CD4-positive, alpha-beta T cell treated with Interferon alpha-2 for 1 hour (primary cell): ENCODE measurements around the gene GOLGA6C.
"Not testable (repeated sequence)": the region's sequence is repeated elsewhere in the genome, so short reads cannot be mapped to it uniquely, and the experiment has no call there.

Experiments
- DNase-seq, 2 donors: peaks; one replicate each; pipeline ENCODE4 v3.0.0-alpha.2; 2020 to 2022

The GOLGA6C gene

DNA sequence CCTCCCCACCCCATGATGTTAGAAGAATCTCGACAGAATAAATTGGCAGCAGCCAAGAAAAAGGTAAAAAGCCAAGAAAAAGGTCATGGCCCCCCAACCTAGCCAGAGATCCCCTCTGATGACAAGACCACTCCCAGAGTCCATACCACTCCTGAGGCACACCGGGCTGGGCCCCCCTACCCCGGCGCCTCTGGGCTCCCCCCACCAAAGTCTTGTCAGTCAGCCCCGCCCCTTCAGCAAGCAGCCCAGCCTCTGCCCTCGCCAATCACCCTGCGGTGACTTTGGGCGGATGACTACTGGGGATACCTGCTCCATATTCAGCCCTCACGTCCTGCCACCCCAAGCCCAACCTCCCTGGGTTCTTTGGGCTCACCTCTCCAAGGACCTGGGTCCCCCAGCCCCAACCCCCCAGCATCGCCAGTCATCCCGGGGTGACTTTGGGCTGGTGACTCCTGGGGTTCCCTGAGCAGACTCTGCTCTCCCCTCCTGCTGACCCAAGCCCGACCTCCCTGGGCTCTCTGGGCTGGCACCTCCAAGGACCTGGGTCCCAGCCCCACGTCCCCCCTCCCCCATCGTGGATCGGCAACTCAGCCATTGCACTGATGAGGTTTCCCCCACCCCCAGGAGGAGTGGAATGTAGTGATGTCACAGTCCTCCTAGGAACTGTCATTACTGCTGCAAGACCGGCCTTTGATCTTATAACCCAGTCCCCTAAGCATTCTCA lies 648 bp downstream of the GOLGA6C start:
- not testable (repeated sequence) for DNase-seq

- not testable (repeated sequence) for DNase-seq
Observed at GRCh38 chr15:75259873-75260272, 1.7 kb downstream of the GOLGA6C start.

- not testable (repeated sequence) for DNase-seq
Observed at GRCh38 chr15:75273751-75274359, 15.7 kb downstream of the GOLGA6C start.

GRCh38 chr15:75274509-75275107 lies 16.5 kb downstream of the GOLGA6C start:
- peak; percentile 58 to 62 for DNase-seq

- not testable (repeated sequence) for DNase-seq
Observed at GRCh38 chr15:75275617-75276016, 17.5 kb downstream of the GOLGA6C start.

GRCh38 chr15:75278497-75278896 lies 20.4 kb downstream of the GOLGA6C start:
- DNase-seq: not testable (repeated sequence)

DNA sequence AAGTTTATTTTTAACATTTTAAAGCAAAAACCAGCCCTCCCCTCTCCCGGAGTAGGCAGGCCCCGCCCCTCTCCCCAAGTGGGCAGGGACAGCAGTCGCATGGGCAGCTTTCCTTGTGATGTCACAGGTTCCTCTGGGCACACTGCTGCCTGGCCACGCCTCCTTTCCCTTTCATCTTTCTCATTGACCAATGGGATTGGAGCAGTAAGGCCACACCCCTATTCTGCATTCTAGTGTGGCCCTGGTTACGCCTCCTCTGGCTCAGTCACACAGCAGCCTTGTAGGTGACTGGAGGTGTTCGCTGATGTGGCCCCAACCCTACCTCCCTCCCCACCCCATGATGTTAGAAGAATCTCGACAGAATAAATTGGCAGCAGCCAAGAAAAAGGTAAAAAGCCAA lies 24.4 kb downstream of the GOLGA6C start, which contains the start of gene GOLGA6D:
TSS of gene GOLGA6D (plus strand) at position 264 of the 400 bp plus-strand sequence. CDS start at position 305, 41 bp downstream.
- not testable (repeated sequence) for DNase-seq

GRCh38 chr15:75284152-75284551 lies 26.0 kb downstream of the GOLGA6C start:
- not testable (repeated sequence) for DNase-seq

DNA sequence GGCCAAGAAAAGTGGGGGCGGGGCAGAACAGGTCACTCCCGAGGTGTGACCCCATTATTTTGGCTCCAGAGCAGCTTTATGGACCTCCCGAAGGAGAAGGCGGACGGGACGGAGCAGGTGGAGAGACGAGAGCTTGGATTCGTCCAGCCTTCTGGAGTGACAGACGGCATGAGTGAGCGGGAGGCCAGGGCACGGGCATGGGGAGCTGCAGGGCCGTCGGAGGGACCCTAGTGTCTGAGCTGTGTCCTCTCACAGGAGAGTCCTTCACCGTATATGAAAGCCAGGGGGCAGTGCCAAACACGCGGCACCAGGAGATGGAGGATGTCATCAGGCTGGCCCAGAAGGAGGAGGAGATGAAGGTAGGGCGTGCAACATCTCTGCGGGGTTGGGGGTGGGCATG lies 35.5 kb downstream of the GOLGA6C start:
- DNase-seq: not testable (repeated sequence)

DNA sequence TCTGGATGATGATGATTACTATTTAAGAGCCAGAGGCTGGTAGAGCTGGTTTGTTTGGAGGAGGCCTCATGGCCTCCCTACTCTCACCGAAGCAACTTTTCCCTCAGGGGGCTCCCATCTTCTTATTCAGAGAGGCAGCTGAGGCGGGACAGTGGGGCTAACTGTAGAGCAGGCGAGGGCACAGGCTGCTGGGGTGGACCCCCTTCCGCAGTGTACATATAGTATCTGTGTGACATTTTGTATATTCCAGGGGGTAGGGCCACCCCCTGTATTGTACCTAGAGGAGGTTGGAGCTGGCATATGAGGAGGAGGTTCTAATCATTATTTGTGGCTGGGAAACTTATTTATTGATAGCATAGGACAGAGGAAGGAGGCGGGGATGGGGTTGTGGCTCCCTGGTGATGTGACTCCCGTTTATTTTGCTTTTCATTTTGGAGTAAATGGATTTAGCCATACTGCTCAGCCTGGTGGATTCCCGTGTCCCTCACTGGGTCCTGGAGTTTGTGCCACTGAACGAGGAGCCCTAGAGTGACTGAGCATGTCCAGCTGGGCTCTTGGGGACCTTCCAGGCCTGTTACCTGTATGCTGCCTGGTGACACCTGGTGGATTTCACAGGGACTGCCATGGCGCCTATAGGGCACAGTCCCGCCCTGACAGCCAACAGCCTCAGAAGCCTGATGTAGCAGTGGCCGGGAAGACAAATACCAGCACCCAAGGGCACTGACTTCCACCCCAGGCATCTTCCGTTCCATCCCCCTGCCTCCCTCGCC lies 40.6 kb downstream of the GOLGA6C start:
- not testable (repeated sequence) for DNase-seq

- peak; percentile 49 to 64 for DNase-seq
Observed at GRCh38 chr15:75299311-75299688, 41.2 kb downstream of the GOLGA6C start.

DNA sequence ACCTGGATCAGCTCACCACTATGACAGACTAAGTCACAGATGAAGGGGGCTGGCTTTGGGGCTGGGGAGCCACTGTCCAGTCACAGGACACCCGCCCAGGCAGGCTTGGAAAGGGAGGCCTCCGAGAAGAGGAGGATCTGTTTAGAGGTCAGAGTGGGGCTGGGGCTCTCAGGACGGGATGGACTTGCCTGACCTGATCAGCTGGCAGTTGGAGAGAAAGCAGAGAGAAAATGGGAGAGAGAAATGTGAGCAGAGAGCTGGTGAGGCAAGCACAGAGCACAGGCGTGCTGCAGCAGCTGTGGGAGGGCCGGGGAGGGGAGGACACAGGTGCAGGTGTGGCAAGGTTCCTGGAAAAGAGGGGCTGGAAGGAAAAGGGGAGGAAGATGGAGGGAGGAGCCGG lies 41.9 kb downstream of the GOLGA6C start:
- not testable (repeated sequence) for DNase-seq

DNA sequence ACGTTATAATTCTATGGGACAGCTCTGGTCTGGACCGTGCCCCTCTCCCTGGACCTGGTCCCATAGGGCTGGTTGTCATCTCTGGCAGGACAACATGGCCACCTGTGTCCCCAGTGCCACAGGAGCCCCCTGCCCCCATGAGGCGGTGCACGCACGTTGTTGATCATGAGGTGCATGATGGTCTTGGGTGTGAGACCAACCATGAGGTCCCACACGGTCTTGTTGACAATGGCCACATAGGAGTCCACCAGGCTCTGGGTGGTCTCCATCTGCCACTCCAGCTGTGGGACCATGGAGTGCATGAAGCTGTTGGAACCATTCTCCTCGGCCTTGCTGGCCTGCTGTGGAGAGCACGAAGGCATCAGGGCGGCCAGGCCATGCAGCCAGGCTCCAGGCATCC lies 44.2 kb downstream of the GOLGA6C start:
- DNase-seq: no peak

DNA sequence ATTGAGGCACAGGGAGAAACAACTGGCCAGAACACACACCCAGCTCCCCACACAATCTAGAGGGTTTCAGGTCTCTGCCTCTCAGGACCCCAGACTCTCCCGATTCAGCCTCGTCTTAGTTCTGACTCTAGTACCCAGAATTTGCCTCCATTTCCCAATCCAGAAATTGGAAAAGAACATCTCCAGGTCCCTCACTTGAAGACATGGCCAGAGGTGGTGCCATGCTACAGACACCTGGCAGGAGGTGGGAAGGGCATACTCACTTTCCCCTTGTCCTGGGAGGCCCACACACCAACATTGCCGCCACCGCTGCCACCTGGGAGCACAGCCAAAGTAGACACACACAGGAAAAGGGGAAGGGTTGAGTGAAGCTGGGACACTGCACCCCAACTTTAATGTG lies 44.6 kb downstream of the GOLGA6C start:
- DNase-seq: not testable (repeated sequence)

DNA sequence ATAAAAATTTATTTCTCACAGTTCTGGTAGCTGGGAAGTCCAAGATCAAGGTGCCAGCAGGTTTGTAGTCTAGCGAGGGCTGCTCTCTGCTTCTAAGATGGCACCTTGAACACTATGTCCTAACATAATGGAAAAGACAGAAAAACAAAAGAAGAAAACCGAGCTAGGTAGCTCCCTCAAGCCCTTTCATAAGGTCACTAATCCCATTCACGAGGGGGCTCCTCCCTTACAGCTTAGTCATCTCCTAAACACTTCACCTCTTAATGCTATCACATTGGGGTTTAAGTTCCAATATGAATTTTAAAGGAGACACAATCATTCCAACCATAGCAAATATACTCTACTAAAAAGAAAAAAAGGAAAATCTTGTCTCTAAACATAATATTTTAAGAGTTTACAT lies 48.1 kb downstream of the GOLGA6C start:
- DNase-seq: no peak

- DNase-seq: peak in 1 of 2 donors; percentile 3
Observed at GRCh38 chr15:75307778-75308390, 49.8 kb downstream of the GOLGA6C start.

DNA sequence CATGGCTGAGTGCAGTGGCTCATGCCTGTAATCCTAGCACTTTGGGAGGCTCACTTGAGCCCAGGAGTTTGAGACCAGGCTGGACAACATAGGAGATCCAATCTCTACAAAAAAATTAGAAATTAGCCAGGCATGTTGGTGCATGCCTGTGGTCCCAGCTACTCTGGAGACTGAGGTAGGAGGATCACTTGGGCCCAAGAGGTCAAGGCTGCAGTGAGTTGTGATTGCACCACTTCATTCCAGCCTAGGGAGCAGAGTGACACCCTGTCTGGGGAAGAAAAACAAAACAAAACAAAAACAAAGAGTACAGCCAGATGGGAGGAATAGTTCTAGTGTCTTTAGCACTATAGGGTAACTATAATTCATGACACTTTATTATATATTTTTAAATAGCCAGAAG lies 51.6 kb downstream of the GOLGA6C start:
- no peak for DNase-seq

GRCh38 chr15:75312548-75312947 lies 54.4 kb downstream of the GOLGA6C start:
- not testable (repeated sequence) for DNase-seq

DNA sequence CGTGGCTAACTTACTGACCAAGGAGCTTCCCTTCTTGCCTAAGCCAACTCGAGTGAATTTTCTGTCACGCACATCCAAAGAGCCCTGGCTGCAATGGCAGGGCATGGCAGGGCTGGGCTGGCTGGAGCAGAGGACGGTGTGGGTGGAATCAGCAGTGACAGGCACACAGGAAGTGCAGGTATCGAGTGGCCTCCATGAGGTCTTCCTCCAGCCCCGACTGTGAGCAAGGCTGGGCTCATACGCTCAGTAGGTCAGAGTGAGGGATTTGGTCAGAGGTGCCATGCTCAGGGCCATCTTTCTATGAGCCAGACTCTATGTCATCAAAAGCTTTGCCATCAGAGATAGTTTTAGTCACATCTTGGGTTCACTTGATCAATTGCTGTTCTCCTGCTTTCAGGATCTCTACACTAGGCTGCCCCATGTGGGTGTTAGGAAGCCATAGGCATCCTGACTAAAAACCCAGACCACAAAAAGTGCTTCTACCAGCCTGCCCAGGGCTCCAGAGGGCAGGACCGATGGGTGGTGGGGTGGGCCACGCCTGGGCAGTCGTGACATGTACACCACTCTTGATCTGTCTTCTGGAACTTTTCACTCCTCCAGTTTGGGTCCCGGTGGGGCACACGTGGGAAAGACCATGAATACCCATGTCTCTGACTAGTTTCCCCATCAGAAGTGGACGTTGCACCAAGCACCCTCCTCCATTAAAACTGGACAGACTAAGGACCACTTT lies 55.1 kb downstream of the GOLGA6C start:
- DNase-seq: no peak

DNA sequence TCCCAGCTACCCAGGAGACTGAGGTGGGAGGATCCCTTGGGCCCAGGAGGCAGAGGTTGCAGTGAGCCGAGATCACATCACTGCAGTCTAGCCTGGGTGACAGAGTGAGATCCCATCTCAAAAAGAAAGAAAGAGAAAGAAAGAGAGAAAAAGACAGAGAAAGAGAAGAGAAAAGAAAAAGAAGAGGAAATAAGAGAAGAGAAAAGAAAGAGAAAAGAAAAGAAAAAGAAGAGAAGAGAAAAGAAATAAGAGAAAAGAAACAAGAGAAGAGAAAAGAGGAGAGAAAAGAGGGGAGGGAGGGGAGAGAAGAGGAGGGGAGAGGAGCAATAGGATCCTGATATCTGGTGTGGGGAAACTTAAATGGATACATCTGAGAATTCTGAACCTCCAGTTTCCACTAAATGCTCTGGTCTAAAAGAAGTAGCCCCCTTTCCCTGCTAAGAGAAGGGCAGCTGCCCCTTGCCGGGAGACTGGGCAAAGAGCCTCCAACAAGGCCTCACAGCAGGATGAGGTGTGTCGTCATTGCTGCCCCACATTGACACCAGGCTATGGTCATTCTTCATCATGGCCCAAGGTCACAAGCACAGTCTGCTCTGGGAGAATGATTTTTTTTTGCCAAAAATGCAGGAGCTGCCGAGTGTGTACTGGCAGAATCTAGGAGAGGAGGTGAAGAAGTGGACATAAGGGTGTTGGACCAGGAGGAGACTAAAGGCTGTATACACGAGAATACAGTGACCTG lies 56.6 kb downstream of the GOLGA6C start:
- DNase-seq: no peak

DNA sequence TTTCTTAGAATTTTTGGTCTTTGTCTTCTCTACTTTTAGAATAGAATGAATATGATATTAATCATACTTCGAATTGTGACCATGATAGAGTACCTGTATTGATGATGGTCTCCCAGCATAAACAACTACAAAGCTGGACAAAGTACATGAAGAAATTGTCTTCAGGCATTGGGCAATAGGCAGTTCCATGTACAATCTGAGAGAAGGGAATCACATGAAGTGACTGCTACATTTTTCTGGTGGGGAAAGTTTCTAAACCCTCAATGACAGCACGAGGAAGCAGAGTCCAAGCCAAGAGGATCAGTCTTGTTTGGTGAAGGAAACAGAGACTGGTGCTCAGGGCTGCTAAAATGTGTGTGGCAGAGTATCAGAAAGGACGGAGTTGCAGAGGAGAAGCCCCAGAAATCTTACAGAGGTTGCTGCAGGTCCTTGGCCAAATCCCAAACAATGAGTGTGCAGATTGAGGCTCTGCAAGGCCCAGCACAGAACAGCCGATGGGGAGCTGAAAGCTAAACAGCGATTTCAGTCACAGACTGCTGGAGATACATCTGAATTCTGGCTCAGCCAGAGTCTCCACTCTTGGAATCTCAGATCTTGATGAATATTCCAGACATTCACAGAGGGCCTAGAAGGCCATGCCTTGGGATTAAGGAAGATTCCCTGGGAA lies 61.2 kb downstream of the GOLGA6C start:
- not testable (repeated sequence) for DNase-seq
